ENCODE results near the gene OBP2B.
"Not testable (repeated sequence)": the region's sequence is repeated elsewhere in the genome, so short reads cannot be mapped to it uniquely, and the experiment has no call there.

The OBP2B gene

GRCh38 chr9:133221177-133221809 is 12.2 kb upstream of the OBP2B start:
- no peak for TF ChIP-seq CTCF (IDR thresholded peaks at IDR 0.05)
- no peak overlapping the region for H3K4me3 ChIP-seq
- no peak for DNase-seq (ENCODE audit: low spot score)
- H3K27ac ChIP-seq, result no peak overlapping the region

- not testable (repeated sequence) for H3K4me3 ChIP-seq; DNase-seq (ENCODE audit: low spot score)
These were observed 9.3 kb upstream of the OBP2B start for GRCh38 chr9:133218049-133218975.

GRCh38 chr9:133217333-133217988 is 8.4 kb upstream of the OBP2B start:
- H3K4me3 ChIP-seq; DNase-seq (ENCODE audit: low spot score); H3K27ac ChIP-seq: not testable (repeated sequence)

More at GRCh38 chr9:133218049-133218975, 9.3 kb upstream of the OBP2B start:
- not testable (repeated sequence) for H3K27ac ChIP-seq

GRCh38 chr9:133214276-133214675 is 5.2 kb upstream of the OBP2B start:
- H3K4me3 ChIP-seq; DNase-seq (ENCODE audit: low spot score); H3K27ac ChIP-seq: not testable (repeated sequence)

- Histone ChIP-seq H3K27ac (no peak overlapping the region), H3K4me3 (no peak overlapping the region)
- no peak for DNase-seq (ENCODE audit: low spot score)
- TF ChIP-seq CTCF (IDR thresholded peaks at IDR 0.05), result no peak
These were observed 1.6 kb upstream of the OBP2B start for GRCh38 chr9:133210609-133211008.

DNA sequence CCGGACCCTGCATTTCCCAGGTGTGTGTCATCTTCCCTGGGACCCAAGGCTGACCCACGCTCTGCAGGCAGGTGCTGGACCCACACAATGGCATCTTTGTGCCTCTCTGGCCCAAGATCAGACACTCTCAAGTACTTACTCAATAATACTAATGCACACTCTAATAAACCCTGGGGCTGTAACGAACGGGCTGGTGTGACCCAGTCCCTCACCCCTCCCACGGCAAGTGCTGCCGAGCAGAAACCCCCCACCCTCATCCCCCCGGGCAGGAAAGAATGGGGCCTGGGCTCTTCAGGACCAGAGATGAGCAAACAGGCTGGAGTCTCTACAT is 1.1 kb upstream of the OBP2B start:
- Histone ChIP-seq H3K4me3 (no peak overlapping the region), H3K27ac (no peak overlapping the region)
- TF ChIP-seq CTCF (IDR thresholded peaks at IDR 0.05), result no peak
- DNase-seq (ENCODE audit: low spot score), result no peak

- DNase-seq (ENCODE audit: low spot score); H3K27ac ChIP-seq; H3K4me3 ChIP-seq: not testable (repeated sequence)
These were observed 514 bp upstream of the OBP2B start for GRCh38 chr9:133209327-133210201.

- H3K27ac ChIP-seq; DNase-seq (ENCODE audit: low spot score); H3K4me3 ChIP-seq: not testable (repeated sequence)
These were observed 725 bp downstream of the OBP2B start for GRCh38 chr9:133208171-133208879.

Measured in coronary artery (tissue), 2 donors.